G401.6 (cell line): ENCODE results near the gene GPR149.
"Not testable (repeated sequence)": the region's sequence is repeated elsewhere in the genome, so short reads cannot be mapped to it uniquely, and the experiment has no call there.

Experiments used
- FAIRE-seq: peaks from 2 replicates; lab custom pipeline; 2012; peaks lifted over from hg19 to GRCh38; lab: Jason Lieb, UNC

GPR149 gene, protein sequence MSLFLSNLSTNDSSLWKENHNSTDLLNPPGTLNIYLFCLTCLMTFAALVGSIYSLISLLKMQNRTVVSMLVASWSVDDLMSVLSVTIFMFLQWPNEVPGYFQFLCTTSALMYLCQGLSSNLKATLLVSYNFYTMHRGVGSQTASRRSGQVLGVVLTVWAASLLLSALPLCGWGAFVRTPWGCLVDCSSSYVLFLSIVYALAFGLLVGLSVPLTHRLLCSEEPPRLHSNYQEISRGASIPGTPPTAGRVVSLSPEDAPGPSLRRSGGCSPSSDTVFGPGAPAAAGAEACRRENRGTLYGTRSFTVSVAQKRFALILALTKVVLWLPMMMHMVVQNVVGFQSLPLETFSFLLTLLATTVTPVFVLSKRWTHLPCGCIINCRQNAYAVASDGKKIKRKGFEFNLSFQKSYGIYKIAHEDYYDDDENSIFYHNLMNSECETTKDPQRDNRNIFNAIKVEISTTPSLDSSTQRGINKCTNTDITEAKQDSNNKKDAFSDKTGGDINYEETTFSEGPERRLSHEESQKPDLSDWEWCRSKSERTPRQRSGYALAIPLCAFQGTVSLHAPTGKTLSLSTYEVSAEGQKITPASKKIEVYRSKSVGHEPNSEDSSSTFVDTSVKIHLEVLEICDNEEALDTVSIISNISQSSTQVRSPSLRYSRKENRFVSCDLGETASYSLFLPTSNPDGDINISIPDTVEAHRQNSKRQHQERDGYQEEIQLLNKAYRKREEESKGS

DNA sequence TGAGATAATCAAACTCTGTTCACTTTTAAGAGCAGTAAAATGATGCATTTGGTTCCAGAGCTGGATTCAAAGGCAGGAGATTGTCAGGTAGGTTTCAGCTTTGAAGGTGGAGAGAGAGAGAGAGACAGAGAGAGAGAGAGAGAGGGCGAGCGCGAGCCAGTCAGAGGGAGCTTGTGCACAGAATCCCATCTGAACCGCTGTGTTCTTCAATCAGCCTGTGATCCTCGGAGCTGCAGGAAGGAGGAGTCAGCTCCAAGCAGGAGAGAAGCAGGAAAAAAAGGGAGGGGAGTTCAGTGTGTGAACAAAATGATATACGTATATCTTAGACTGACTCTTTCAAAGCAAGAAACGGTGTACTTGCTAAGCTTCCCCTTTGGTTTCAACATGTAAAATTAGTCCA lies at the start of gene GPR149:
GPR149 (minus strand) TSS at position 177 of the 400 bp plus-strand sequence. CDS start 575 bp downstream, outside the sequence.
- no peak for FAIRE-seq

GRCh38 chr3:154473769-154474168 lies 43.8 kb upstream of the GPR149 start:
- FAIRE-seq: no peak

GRCh38 chr3:154469585-154469984 lies 39.6 kb upstream of the GPR149 start:
- no peak for FAIRE-seq

DNA sequence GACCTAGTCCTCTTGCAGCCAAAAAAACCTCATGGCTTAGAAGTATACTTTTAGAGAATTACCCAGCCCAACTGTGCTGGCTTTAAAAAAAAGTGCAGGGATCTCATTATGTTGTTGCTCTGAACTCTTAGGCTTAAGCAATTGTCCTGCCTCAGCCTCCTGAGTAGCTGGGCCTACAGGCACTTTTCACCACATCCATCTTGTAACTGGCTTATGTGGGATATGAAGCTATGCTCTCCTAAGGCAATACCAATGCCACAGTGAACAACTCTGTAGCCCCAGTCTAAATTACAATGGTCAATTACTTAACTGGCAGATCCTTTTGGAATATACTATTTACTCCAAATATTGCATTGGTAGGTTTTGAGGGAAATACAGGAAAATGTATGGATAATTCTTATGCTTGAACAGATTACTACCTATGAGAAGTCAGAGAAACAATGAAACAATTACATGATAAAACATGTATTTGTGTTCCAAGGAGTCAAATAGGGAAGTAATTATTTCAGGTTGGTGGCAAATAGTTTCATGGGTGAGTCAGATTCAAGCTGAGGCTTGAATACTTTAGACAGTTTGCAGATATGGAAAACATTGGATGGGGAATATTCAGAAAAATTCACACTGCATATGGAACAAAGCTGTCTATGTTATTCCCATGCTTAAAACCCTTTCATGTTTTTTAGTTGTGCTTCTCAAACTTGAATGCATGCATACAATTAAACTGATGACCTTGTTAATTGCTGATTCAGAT lies 34.6 kb upstream of the GPR149 start:
- no peak for FAIRE-seq

DNA sequence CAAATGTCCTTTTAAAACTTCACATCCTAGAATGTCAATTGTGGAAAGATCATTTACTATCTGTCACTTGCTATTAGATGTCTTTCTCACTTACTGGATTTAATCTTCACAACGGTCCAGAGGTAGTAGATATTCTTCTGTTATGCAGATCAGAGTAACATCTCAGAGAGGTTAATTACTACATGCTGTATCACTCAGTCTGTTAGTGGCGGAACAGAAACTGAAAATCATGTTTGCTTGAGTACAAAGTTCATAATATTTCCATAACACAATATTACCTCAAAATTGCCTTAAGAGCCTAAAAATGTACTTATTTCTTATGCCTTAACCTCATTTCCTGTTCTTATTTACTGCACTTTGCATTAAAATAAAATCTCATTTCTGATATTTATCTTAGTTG lies 28.6 kb upstream of the GPR149 start:
- no peak for FAIRE-seq

- FAIRE-seq: not testable (repeated sequence)
Measured at GRCh38 chr3:154439081-154439480, 9.1 kb upstream of the GPR149 start.

DNA sequence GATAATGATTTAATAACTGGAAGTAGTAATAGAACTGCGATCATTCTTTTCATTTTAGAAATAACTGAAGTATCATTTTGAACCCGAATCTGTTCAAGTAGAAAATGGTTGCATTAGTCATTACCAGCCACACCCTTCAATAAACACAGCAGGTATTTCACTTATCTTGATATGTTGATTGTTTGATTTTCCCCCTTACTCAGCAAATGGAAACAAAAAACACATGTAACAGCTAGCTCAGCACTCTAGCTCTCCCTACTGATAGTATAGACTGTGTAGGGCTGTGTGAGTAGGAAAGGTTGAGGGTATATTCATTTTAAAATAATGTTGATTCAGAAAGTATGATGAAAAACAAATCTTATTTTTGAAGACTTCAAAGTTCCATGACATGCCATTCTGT lies 1.1 kb upstream of the GPR149 start:
- FAIRE-seq: peak; percentile 40

DNA sequence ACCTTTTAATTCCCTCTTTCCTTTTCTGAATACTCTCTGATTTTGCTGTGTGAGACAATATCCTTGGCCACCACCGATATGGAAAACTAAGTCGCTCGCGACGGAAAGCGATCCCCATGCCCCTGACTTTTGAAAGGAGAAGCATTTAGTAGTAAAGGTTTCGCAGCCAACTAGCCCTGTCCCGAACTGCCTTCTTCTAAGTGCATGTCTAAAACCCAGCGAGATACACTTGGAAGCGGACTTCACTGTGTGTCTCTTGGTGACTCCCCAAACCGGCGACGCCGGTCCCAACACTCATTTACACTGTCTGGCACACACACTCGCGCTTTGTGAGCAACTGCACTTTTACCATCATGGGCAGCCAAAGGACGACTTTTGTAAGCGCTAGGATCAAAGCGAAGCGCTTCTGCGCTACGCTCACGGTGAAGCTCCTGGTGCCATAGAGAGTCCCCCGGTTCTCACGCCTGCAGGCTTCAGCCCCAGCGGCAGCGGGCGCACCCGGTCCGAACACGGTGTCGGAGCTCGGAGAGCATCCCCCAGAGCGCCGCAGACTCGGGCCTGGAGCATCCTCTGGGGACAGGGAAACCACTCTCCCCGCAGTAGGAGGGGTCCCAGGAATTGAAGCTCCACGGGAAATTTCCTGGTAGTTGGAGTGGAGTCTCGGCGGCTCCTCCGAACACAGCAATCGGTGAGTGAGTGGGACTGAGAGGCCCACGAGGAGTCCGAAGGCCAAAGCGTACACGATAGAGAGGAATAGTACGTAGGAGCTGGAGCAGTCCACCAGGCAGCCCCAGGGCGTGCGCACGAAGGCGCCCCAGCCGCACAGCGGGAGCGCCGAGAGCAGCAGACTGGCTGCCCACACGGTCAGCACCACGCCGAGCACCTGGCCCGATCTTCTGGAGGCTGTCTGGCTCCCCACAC lies 1.4 kb downstream of the GPR149 start:
- no peak for FAIRE-seq

DNA sequence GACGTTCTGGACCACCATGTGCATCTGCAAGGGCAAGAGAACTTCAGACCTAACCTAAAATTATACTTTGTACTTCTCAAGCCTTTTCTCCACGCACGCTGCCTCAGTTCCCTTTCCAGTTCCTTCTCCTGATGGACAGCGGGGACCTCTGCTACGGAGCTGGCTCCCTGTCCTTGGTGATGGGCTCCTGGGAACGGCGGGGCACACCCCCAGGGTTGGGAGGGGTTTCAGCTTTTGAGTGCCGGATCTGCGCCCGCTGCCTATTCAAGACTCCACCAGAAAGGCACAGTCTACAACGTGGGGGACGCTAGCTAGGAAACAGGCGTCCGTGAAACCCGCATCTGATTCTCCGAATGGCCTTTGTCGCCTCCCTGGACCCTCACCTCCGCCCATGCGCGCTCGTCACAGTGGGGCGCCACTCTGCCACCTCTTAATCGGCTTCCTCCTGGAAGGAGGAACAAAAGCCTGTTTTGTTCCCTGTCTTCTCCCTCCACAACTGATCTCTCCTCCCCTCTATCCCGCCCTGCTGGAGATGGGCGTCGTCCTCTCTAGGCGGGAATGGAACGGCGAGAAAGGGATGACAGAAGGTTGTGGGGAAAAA lies 2.2 kb downstream of the GPR149 start:
- no peak for FAIRE-seq

DNA sequence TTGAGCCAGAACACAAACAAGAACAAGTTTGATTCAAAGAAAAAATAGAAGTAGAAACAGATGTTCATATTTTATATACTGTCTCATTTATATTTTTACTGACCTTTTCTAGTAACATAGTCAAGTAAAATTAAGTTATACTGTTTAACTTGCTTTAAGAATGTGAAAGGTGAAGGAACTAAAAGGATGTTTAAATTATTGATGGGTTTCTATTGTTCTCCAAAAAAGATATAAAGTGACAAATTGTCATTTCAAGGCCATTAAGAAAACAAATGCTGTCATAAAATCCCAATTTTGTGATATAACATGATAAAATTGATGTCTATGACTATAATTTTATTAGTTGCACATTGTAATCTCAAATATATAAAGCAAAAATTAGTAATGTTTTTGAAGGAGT lies 7.3 kb downstream of the GPR149 start:
- peak; percentile 21 for FAIRE-seq

DNA sequence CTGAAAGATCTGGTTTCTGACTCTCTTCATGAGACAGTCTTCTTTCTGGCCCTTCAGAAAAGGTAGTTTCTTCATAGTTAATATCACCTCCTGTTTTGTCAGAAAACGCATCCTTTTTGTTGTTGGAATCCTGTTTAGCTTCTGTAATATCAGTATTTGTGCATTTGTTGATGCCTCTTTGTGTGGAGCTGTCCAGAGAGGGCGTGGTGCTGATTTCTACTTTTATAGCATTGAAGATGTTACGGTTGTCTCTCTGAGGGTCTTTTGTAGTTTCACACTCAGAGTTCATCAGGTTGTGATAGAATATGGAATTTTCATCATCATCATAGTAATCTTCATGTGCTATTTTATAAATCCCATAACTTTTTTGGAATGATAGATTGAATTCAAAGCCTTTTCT lies 8.9 kb downstream of the GPR149 start:
- FAIRE-seq: no peak

- no peak for FAIRE-seq
Measured at GRCh38 chr3:154398084-154398967, 31.7 kb downstream of the GPR149 start.

DNA sequence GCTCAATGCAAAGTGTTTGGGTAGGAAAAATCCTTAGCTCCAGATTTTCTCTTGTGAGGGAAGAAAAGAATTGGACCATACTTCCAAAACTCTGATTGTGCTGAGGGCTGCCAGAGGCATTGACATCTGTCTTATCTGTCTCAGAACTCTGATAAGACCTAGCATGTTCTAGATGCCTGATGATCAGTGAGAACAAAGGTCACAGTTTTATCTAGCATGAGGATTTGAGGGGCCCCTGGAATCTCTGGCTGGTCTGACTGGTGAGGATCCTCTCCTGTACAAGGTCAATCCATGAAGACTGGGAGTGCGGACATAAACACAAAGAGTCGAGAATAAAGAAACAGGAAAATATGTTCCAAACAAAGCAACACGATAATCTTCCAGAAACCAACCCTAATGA lies 40.1 kb downstream of the GPR149 start:
- no peak for FAIRE-seq

- no peak for FAIRE-seq
Measured at GRCh38 chr3:154384479-154384878, 45.5 kb downstream of the GPR149 start.

GRCh38 chr3:154378311-154378710 lies 51.7 kb downstream of the GPR149 start:
- no peak for FAIRE-seq

GRCh38 chr3:154367221-154367620 lies 62.8 kb downstream of the GPR149 start:
- no peak for FAIRE-seq

- FAIRE-seq: no peak
Measured at GRCh38 chr3:154364849-154365248, 65.1 kb downstream of the GPR149 start.

GRCh38 chr3:154361099-154361498 lies 68.9 kb downstream of the GPR149 start:
- FAIRE-seq: no peak

DNA sequence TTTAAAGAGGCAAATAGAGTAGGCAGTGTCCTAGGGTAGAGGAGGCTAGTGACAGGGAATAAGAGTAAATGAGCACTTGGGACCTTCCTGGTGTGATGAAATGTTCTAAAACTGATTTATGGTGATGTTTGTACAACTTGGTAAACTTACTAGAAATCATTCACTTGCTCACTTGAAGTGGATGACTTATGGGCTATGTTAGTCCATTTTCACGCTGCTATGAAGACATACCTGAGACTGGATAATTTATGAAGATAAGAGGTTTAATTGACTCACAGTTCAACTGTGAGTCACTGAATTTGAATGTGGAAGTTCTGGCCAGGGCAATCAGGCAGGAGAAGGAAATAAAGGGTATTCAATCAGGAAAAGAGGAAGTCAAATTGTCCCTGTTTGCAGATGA lies 74.0 kb downstream of the GPR149 start:
- no peak for FAIRE-seq

GRCh38 chr3:154349223-154349622 lies 80.8 kb downstream of the GPR149 start:
- no peak for FAIRE-seq
